Stimulated activated CD8-positive, alpha-beta memory T cell treated with anti-CD3 and anti-CD28 coated beads, Interleukin-15, amount 100 ng/mL, for 4 hours (primary cell): Measurements from ENCODE around the gene BRINP3.
"Not testable (repeated sequence)": the region's sequence is repeated elsewhere in the genome, so short reads cannot be mapped to it uniquely, and the experiment has no call there.

ENCODE experiments used
- DNase-seq, 2 donors: peaks; one replicate each; pipeline ENCODE4 v3.0.0-alpha.2; 2020; ENCODE audit warnings: low read depth in 2 of 2

Gene BRINP3

DNA sequence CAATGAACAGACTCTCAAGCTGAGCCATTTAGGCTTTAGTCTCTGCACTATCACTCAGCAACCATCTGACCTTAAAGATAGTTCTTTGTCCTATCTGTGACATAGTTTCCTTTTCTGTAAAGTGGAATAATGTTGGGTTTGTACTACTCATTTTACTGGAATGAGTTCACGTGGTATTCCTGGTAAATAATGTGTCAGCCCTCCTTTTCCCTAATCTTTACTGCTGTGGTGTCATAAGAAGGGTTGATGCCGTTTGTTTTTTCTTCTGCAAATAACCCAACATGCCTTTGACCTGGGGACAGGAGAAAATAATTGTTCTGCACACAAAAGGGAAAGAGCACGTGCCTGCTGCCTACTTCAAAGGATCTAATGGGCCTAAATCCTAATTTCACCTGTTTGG is 297.8 kb downstream of the BRINP3 start:
- no peak for DNase-seq

DNA sequence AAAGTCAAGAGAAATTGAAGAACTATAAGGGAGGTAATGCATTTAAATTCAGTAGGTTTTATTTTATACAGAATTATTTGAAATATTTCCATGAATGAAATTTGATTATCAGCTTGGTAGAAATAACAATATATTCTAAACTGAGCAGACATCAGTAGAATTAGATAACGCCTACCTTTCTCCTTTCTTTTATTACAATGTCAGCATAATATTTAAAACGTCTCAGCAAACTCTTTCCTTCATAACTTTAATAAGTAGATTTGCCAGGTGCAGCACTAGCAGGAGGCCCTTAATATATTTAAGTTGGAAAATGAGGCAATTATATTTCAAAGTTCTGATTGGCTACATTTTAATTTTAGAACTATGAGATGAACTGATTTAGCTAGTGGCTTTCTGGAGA is 298.8 kb downstream of the BRINP3 start:
- no peak for DNase-seq

DNA sequence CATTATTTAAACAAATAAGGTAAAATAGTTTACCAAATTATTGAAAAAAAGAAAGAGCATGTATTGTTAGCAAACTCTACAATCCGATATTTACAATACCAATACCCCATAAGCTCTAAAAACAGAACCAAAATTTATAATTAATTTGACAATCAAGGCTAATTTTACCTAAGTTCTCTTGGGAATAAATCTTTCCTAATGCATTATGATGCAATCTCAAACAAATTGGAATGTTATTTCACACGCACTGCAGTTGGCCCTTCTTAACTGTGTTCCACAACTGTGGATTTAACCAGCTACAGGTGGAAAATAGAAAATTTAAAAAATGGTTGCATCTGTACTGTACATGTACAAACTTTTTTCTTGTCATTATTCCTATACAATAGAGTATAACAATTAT is 300.1 kb downstream of the BRINP3 start:
- no peak for DNase-seq

DNA sequence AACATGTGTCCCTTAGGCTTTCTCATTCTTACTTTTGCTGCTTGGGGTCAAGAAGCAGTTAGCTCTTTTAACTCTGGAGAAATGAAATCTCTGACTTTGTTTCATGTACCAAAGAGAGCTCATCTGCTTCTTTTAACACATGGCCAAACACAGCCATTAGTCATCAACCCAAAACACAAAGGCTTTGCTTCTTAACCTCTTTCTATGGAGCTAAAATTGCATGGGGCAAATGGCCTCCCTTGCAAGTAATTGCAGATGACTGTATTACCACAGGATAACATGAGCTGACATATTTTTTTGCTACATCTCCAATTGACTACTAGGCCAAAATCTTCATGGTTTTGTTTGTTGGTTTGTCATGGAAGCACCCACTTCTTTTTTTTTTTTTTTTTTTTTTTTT is 300.9 kb downstream of the BRINP3 start:
- DNase-seq = no peak

DNA sequence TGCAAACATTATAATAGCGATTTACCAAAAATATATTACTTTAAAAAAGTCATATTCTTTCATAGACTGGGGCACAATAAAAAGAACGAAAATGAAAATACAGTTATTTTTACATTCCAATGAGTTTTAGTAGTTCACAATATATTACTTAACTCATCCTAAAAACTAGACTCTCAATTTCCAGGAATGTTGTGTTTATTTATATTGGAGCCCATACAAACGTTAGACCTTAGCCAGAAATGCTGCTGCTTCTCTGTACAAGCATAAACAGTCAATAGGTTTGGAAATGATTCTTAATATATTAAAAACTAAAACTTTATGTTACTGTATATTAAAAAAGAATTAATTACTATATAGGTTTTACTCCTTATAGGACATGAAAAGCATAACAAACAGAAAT is 302.3 kb downstream of the BRINP3 start:
- no peak for DNase-seq

DNA sequence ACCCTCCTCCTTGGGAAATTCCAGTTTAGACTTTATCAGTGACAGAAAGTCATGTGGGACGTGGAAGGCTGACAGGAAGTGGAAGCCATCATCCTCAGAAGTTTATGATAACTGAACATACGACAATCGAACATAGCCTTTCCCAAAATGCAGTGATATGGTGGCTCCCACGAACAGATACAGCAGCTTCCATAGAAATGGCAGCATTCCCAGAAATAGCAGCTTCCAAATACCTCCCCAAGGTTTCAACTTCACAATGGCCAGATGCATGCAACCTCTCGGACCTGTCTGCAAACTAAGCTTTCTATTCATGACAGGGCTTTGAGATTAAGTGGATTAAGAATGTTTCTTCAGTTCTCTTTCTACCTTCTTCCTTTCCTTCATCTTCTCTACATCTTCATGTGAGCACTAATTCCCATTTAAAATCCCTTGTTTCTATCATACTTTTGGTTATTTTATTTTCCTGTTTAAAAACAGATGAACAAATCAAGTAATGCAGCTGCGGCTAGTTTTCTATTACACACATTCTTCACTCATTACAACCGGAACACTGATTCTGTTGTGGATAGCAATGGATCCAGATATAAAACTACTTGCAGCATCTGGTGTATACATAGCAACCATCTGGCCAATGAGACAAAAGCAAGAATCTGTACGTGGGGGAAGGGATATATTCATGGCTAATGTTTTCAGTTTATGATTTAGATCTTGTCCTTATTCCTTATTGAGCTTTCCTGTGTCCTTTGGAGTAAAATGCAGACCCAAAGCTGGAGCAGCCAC is 304.8 kb downstream of the BRINP3 start:
- DNase-seq = no peak

DNA sequence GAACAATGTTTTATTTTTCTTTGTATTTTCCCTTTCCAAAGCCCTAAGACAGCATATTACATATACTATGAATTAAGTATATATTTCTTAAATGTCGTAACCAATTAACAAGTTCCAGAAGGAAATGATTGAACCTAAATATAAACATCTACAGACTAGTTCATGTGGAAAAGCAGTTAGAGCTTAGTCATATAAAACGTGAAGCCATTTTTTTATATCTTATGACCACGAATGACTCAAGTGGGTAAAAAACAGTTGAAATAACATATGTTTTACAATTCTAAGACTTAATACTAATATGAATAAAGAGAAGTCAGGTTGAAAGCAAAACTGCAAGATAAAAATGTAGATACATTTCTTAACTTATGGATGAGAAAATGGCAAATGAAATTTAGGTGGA is 307.3 kb downstream of the BRINP3 start:
- no peak for DNase-seq

DNA sequence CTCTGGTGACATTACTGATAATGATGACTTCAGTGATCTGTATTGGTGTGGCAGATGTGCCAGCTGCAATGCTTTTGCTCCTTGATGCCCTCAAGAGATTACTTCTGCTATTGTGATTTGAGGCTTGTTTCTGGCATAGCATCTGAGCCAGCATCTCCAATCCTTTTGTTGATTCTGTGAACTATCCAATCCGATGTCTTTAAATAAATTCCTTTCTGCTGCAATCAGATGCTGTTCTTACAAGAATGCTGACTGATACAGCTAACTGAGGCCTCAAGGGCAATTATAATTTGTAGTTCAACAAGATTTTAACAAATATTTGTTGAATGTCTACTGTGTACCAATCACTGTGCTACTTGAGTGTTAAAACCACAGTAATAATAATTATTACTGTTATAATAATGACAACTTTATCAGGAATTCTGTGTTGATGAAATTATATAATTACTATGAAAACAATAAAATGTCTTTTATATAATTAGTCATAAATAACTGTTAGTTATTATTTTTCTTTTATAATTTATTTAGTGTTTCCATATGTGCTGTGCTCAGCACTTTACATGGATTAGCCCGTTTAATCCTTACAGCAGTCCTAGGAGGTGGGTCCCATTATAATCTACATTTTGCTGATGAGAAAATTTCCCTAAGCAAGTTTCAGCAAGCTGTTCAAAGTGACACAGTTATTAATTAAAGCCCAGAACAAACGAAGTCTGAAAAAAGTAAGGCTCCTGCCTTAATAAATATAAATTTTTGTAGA is 308.2 kb downstream of the BRINP3 start:
- DNase-seq = no peak

DNA sequence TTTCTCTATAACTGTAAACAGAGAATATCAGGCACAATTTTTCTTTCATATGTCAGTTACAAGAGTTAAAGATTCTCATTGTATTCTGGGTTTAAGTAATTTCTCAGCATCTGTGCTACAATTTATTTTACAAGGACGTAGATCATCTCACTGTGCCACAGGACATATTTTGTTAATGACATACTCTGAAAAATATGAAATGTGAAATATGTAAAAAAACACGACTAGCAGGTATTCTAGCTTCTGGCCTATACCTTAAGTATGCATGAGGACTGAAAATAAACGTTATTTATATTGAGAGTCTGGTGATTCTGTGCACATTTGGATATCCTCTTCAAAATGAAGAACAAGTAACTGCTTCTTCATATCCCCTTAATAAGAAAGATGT is 308.8 kb downstream of the BRINP3 start:
- DNase-seq = no peak

DNA sequence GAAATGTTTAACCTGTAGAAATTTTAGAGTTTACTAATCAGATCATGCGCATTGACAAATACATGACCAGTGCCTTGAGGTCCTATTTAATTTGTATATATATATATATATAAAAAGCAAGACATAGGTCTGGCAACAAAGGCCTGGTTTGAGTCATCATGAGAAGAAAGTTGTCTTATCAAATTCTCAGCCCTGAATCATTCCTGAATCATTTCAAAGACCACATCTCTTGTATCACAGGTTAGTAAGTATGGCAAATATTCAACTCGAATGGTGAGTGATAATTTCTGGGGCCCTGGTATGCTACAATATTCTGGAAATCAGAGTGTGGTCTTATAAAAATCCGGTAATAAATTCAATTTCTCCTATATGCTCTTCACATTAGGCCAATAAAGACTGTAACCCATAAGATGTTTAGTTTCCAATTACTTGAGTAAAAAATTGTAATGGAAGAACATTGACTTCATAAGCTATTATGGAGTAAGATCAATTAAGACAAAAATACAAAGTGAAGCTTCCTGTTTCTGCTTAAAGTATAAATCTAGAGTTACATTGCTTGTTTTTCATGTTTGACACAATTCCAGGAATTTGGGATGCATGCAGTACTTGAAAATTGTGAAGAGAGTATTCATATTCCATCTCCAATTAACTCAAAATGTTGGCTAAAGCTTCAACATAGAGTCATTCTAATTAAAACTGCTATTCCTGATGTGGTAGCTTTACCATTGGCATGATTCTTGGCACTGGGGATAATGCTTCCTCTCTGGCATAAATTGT is 309.4 kb downstream of the BRINP3 start:
- DNase-seq = no peak

DNA sequence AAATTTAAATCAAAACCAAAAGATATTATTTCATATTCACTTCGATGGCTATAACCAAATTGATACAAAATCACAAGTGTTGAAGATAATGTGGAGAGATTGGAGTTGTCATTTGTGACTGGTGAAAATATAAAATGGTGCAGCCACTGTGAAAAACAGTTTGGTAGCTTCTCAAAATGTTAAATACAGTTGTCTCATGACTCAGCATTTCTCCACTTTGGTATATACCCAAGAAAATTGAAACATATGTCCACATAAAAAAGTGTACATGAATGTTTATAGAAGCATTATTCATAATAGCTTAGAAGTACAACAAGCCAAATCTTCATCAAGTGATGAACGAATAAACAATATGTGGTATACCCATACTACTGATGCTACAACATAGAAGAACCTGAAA is 318.5 kb downstream of the BRINP3 start:
- no peak for DNase-seq

DNA sequence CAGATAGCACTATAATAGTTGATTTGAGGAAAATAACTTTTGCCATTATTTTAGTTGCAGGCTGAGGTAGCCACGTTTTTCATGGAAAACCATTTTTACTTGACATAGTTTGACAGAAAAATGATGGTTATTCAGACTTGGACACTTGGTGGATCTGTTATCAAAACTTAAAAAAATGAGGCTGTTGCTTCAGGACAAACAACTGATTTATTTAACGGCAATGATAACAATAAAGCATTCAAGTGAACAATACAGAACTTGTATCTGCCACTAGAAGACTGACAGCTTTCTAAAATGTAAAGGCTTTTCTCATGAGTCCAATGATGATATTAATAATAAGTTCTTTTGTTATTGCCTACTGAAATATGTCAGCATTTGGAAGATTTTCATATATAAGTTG is 322.9 kb downstream of the BRINP3 start:
- DNase-seq = no peak

DNA sequence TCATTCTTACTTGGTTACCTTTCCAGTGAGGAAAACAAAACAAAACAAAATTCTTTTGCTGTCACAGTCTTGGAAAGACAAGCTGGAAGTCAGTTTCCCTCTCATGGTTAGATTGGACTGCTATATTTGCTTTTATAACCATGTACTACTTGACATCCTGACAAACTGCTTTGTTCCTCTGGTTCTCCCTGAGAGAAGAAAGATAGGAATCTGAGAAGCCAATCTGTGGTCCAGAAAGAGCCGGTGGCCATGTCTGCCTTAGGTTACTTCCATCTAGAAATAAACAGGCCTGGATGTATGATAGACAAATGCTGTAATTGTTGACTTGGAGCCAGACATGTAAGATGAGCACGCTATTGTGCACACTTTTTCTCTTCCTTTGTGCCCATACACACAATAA is 330.0 kb downstream of the BRINP3 start:
- DNase-seq = no peak

DNA sequence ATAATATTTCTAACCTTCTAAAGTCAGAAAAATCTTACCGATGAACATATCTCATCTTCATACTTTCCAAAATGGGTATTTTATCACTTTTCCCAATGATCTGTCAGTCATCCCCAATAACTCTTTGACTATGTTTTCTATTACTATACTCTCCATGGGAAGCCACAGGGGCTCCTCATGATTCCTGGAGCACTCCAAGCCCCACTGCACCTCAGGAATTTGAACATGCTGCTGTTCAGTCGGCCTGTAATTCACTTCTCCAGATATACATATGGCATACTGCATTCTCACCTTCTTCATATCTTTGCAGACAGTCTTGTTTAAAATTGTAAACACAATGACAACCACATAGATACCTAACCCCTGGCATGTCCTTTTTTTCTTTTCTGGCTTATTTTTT is 333.0 kb downstream of the BRINP3 start:
- no peak for DNase-seq

DNA sequence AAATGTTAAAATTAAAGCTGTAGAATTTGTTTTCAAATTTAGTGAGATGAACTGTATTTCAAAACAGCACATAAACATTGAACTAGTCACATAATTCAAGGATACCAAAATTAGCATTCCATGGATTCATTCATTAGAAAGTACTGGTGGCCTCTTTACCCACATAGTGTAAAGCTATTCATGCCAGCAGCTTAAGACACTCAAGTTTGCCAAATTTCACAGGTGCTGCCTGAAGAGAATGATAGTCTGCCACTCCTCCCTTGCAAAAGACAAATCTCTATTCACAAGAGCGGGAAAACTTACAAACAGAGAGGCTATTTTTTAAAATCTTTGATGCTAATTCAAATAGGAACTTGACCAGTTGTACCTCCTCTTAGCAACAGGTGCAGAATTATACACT is 337.0 kb downstream of the BRINP3 start:
- DNase-seq = no peak

DNA sequence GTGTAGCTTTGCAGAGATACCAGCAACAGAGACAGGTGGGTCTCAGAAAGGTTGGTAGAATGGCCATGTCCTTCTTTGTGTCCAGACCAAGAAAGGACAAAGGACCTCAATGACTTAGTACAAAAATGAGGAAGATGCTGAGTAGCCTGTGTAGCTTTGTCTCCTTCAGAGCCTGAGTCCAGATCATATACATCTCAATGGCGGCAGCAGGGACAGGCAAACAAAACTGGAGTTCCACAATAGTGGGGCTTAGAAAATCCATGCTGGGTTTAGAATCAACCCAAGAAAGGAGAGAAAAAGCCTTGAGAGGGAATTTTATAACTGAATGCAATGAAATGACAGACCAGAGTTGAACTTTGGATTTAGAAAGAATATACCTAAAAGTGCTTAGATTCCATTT is 339.0 kb downstream of the BRINP3 start:
- no peak for DNase-seq

DNA sequence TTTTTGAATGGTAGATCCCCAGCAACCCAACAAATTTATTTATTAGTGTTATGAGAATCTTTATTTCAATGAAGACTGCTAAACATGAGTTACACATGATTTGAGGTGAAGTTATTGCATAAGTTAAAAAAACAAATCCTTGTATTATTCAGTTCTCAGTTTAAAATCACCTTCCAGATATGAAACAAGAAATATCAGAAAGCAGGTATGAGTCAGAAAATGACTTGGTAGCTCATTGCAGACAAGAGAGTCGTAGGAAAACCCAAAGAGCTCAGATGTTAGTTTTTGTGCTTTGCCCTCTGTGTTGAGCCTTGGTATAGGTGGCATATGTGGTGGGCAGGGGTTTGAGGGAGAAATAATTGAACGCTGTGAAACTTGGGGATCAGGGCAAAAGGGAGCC is 339.4 kb downstream of the BRINP3 start:
- DNase-seq = no peak

DNA sequence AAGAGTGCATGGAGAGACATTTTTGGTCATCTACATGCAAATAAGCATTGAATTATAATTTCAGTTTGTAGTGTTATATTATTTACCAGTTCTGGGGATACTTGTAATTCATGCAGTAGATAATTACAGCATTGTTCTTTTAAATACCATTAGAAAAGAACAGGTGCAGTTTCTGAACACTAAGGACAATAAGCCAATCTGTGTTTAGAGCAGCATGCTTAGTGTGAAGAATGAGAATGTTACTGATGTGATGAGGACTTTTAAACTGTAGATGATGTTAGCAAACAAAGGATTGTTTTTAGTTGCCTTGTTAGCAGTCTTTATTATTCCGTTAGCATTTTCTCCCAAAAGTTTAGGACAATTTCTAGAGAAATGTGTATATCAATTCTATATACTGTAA is 348.3 kb downstream of the BRINP3 start:
- DNase-seq = no peak

DNA sequence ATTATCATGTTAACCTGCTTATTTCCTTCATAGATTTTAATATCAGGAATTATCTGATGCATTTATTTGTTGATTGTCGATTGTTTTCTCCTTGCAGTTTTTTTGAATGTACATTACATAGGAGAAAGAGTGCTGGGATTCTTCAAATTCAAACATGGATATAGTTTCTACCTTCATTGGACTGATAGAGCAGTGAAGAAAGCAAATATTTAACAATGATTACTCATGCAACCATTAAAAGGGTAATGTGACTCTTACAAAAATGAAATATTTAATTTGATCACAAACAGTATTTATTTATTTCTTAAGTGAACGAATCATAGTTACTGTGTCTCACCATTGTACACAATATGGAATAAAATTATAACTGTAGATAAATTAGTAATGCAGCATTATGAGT is 350.9 kb downstream of the BRINP3 start:
- no peak for DNase-seq

DNA sequence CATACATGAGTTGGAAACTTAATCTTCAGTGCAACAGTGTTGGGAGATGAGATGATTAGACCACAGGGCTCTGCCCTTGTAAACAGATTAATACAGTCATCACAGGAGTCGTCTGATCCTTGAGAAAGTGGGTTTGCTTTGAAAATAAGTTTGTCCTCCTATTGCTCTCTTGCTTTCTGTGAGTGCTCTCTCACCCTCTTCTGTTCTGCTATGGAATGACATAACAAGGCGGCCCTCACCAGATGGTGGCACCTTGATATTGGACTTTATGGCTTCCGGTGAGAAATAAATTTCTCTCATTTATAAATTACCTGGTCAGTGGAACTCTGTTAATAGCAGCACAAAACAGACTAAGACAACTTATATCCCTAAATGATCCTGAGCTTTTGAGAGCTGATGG is 353.6 kb downstream of the BRINP3 start:
- no peak for DNase-seq

DNA sequence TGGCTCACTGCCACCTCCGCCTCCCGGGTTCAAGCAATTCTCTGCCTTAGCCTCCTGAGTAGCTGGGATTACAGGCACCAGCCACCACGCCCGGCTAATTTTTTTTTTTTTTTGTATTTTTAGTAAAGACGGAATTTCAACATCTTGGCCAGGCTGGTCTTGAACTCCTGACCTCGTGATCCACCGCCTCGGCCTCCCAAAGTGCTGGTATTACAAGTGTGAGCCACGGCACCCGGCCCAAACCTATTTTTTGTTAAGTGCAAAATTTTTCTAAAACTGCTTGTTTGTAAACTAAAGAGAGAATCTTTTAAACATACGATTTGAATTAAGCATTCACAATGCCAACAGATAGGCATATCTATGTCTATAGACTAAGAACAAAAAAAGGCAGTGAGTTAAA is 357.1 kb downstream of the BRINP3 start:
- not testable (repeated sequence) for DNase-seq

DNA sequence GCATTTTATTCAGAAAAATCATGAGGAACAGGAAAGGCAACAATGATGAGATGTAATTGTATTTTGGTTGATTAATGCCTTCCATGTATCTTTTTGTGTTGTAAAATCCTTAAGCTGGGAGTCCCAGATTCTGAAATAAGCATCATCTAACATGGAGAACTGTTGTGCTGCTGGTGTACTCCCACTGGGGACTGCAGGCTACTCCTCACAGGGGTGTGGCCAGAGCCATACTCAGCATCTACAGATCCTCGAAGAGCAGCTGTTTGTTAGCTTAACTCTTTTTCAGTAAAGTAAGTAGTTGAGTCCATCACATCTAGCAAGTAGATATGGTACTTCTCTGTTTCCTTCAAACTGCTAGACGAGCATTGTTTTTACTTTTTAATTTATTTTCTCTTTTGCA is 358.0 kb downstream of the BRINP3 start:
- DNase-seq = no peak

DNA sequence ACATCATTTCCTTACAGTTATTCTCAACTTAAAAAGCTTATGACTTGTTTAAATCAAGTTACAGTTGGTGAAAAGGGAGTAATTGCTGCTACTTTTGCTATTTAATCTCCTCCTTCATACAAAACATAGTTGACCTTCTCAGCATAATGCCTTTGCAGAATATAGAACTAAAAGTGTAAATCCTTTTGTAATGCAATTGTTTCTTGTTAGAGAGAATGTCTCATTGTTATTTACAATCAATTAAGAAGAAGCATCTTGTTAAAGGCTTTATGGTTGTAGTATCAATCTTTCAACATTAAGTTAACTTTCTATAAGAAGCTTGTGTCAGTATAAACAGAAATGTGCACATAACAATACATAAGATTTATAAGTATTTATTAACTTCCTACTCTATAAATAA is 360.7 kb downstream of the BRINP3 start:
- DNase-seq = no peak
